HG03469 (cell line): ENCODE measurements around the gene PSD4.

Source experiments
- ATAC-seq: cut with Tn5 transposase; IDR thresholded peaks from one replicate; pipeline ENCODE4 v1.9.1; 2021; ENCODE audit warnings: mild to moderate bottlenecking, moderate library complexity, moderate number of reproducible peaks; ENCODE audit not compliant: unreplicated experiment

The PSD4 gene

DNA sequence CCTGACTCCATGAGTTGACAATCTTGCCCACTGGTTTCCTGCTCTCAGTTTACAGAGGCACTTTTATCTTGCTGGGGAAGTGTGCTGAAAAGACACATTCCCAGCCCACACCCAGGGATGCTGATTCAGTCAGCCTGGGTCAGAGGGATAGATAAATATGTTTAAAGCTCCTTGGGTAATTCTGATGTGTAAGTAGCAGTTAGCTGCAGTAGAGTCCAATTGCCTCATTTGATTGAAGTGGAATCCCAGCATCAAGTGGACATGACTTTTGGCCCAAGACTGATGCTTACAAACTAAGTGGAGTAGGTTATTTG is 29.4 kb downstream of the PSD4 start:
- no peak for ATAC-seq

DNA sequence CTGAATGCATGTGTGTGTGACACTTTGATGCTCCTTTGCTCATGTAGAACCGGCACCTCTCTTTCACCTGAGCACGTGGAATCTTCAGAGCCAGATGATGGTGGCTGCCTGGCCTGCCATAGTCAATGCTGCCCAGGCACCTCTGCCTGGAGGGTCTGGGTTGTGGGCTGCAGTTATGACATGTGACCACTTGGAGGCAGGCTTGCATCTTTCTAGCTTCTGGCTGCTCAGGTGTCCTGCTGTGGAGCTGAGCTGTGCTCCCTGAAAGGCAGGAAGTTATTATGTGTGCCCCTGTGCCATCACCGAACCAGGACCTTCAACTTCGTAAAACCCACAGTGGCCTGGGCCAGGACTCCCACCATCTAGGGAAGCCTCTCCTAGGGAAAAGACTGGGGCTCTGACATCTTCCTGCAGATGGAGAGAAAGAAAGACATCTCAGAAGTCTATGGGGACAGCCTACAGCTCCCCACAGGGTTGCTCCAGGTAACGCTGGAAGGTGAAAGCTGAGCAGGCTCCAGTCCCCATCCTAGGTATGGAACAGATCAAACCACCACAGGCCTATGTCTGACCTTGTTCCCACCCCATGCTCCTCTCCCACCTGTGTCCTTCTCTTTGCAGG is 30.2 kb downstream of the PSD4 start:
- peak; percentile 60 for ATAC-seq

DNA sequence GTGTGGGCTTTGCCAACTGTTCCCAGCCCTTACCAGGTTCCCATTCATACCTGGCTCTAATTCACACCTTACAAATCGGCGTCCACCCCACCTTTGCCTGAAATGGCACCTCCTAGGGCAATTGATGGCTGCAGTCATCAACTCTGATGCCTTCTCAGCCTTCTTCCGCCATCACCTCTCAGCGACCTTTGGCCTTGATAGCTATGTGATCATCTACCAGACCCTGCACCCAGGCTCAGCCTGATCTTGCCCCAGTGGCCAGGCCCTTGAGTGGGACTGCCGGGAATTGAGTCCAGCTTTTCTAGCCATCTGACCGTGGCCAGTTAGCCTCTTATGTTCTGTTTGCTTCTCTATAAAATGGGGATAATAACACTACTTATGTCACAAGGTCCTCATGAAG is 32.5 kb downstream of the PSD4 start:
- ATAC-seq, result no peak

DNA sequence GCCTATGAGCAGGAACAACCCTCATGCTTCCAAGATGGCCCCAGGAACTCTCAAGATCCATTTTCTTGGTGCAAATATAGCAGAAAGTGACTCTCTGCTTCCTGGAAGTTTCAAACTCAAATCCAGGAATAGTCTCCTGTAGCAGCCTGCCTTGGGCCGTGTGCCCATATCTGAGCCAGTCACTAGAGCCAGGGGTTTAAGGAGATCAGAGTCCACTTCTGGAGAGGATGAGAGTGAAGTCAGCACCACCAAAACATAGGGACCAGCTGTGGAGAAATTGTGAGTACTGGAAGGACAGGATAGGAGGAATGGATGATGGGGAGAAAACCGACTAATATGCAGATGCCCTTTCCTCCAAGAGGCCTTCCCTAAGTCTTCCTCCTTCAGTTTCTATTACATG is 33.2 kb downstream of the PSD4 start:
- ATAC-seq, result no peak

DNA sequence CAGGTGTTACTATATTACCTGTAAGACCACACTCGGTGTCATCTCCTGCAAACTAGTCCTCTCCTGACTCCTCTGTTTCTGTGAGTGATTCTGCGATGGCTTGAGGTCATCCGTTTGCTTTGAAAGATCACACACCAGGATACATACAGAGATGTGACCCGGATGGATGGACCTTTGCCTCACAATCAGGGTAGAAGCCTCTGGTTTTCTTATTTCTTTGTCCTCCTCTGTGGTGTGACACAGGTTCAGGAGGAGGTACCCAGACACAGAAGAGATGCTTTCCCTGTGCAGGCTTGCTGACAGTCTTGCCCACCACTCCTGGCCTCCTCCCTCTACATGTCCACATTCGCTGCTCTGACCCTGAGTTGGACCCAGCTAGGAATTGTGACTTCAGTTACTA is 34.6 kb downstream of the PSD4 start:
- no peak for ATAC-seq

DNA sequence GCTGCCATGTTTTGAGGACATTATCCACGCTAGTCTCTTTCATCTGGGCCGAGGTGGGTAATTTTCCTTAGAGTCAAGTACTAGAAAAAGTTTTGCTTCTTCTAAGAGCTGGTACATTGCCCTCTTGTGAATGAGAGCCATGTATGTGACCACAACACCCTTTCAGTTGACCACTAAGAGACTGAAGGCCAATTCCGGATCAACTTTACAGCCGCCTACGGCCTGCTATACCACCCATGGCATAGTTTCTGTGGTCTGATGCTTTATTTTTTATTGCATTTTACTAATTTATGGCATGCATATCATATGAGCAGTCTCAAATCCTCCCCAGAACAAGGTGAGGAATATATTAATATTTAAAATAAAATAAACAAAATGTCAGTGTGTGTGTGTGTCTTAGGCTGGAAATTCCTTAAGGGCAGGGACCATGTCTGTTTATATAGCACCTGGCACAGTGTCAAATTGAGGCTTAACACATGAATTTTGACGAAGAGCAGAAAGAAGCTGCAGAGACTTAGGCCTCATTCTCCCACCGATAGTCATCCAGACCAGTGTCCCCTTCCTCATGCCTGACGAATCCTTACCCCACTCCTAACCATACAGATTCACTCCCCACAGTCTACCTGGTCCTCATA is 35.4 kb downstream of the PSD4 start:
- no peak for ATAC-seq

DNA sequence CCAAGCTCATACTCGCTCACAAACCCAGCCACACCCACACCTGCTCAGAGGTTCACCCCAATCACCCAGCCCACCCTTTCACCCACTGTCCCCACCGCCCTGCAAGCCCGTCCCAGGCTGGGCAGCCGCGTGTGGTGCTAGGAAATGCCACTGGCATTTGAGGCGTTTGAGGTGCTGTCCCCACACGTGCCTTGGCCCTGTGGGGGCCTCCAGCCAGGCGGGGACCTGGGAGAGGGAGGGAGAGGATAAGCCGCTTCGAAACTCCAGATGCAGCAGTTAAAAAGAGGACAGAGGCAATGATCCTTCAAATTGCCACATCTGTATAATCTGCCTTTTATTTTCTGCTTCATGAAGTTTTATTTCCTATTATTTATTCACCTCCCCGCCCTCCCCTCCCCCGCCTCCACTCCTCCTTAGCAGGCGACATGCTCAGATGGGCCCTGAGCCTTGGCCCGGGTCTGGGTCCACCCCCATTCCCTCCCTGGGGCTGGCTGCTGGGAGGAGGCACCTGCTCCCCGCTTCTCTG is 35.9 kb downstream of the PSD4 start:
- ATAC-seq, result no peak

DNA sequence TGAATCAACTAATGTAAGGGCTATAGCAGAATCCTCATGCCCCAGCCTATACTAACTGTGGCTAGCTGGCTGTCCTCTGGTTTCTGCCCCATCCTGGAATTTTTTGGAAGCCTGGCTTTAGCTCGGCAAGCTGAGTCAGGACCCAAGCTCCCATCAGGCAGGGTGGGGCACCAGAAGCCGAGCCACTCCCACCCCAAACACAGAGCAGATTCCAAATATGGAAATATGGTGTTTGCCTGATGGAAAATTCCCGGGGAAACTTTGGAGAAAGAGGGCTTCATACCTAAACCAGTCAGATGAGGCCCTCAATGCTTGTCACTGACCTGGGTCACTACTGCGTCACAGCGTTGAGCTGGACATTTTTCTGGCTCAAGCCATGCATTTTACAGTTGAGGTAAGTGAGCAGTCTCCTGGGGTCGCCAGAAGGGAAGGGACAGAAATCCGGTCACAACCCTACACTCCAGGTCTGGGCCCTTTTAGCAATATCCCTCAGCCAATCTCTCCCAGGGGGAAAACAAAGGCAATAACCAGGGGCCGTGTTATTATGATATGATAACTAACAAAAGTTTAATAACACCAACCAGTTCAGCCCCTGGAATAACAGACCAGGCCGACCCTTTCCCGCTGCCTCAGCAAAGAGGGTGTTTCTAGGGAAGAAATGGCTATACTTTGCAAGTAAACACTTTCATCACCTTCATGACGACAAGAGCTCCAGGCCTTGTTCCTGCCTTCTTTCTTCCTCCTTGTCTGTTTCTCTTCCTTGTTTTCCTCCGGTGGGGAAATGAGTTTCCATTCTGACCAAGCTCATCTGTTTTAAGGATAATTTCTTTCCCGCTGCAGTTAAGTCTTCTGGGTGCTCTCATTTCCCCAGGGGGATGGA is 37.7 kb downstream of the PSD4 start:
- no peak for ATAC-seq

DNA sequence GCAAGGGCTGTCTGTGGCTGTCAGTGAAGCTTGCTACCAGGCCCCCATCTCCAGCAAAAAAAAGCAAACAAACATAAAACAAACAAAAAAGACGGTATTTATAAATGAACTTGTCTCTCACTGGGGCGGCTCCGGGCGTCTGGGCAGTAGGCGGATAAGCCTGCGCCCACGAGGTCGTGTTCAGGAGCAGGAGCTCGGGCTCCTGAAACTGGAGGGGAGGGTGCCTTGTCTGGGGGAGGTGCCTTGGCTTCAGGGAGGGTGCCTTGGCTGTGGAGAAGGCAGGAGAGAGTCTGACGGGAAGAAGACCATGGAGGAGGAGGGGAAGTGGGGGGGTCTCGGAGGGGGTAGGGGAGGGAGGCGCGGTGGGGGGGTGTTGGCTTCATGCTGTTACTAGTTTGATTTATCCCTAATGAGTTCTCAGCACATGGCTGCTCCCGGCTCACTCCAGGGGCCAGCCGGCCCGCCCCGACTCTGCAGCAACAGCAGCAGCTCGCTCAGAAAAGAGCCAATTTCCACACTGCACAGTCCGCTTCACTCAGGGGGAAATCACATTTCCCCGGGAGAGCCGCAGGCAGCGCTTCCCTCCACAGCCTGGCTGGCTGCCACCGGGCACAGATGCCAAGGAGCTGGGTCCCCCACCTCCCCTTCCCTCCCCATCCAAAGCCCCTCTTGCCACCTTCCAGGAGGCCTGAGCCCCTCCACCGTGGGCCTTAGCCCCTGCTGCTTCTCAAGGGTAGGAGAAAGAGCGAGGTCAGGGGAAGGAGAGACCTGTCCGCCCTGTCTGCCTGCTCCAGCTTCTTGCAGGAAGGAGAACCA is 38.7 kb downstream of the PSD4 start:
- no peak for ATAC-seq

DNA sequence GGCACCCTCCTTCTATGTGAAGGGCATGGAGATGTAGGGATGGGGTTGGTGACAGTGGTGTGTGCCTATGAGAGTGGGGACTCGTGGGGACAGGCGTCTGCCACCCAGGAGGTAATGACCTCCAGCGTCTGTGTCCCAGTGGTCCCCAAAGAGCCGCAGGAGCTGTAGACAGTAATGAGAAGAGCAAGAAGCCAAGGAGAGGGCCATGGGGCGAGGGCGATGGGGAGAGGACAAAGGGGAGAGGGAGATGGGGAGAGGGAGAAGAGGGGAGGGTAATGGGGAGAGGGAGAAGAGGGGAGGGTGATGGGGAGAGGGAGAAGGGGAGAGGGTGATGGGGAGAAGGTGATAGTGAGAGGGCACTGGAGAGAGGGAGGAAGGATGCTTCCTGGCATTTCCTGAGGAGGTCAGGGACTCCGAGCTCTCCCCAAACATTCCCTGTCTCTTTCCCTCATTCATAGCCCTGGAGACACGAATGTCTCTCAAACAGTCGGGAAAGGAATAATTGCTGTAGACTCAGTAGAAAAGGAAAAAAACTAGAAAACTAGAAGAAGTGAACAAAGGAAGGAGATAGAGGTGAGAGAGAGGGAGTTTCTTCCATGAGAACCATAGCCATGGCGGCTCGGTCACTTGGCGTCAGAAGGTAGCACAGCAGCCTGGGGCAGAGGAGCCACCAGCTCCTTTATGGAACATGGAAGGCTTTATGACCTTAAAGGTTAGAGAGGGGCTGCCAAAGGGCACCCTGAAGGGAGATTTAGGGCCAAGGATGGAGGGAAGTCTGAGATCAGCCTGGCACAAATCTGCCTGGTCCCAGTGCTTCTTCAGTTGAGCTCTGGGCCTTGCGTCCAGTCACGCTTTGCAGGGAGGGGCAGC is 39.5 kb downstream of the PSD4 start:
- no peak for ATAC-seq

DNA sequence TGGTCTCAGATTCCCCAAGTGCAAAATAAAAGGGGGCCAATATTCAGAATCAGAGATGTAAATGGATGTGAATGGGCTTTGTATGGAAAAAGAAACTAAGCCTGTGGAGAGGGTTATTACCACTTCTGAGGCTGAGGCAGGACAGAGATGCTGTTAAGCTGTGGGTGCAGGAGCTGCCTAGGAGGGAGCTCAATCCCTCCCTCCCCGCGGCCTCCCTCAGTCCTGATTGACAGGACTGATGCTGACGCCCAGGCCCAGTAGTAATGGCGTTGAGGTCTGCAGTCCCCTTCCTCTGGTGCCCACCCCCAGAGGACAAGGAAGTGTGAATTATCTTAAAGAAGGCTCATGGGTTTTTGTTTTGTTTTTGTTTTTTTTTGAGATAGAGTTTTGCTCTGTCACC is 40.4 kb downstream of the PSD4 start:
- no peak for ATAC-seq

DNA sequence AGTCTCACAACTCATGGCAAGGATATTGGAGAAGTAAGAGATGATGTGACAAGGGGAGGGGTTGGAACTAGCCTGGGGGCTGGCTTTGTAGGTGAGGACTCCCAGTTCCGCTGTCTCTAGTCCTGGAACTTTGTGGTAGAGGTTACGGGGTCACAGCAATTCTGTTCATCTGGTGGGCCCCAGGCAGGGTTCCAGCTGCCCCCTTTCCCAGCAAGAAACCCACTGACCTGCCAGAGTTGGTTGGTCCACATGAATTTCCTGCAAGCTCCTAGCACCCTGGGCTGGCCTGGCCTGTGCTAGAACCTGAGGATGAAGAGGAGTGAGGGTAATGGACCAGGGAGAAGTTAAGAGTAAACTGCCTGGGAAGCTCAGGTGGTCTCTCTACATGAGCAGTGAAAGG is 41.3 kb downstream of the PSD4 start:
- no peak for ATAC-seq

DNA sequence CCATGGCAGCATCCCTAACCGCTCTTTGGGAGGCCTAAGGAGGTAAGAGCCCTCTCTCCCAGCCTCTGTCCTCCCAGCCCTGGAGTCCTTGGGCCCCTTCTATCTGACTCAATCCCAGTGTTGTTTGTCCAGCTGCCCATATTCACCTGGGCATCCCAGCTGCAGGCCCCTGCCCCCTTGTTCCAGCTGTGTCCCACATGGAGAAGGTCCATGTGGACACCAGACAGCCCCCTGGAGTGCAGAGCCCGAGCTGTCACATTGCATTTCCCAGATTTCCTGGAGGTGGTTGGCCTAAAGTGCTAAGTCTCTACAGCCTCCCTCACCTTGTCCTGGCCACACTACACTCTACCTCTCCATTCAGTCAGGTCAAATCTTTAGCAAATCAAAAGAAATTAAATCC is 42.5 kb downstream of the PSD4 start:
- no peak for ATAC-seq

DNA sequence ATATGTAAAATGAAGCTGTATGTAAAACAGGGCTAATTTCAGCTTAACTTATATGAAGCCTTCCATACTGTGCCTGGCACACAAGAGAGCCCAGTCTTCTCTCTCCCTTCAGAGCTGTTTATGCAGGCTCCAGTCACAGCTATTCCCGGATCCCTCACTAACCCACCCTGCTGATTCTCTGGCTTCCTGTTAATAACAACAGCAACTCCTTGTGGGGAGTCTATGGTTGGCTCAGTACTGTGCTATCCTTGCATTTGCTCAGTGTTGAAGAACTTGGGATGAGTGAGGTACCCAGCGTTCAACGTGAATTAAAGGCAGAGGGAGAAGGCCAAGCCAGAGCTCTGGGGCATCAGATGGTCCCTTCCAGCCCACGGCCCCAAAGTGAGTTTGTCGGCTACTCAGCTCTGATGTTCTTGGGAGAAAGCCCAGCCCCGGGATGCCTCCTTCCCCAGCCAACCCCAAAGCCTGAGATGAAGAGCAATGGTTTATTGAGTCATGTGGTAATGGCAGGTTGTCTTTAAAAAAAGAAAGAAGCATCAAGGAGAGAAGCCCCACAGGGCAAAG is 43.2 kb downstream of the PSD4 start:
- ATAC-seq, result no peak

DNA sequence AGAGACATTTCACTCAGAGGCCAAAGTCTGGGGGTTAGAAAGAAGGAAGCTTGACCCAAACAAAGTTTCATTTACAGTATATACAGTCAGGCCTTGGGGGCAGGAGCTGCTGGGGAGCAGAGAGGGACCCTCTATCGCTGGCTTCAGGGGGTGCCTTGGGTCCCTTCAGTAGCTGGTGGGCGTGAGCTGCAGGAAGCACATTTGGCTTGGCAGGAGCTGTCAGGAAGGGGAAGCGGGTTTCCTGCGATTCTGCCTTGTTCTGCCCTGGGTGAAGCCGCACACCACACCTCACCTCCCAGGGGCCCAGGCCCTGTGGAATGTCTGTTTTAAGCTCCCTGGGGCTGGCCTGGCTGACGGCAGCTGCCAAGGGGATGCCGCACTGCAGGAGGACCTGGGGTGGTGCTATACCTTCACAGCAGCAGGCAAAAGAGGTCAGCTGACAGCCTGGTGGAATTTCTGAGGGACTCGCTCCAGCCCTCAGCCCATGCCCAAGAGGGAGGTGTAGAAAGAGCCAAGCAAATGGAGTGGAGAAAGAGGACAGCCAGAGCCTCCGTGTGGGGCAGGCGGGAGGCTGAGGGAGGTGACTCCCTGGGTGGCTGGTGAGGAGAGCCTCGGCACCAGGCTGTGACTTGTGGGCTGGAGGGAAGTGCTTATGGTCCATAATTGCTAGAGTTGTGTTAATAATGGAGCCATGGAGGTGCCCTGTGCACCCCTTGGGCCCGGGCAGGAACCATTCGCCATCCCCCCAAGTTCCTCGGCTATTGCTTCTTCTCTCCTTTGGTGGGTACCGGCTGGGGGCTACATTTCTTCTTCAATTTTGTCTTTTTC is 43.9 kb downstream of the PSD4 start:
- no peak for ATAC-seq

DNA sequence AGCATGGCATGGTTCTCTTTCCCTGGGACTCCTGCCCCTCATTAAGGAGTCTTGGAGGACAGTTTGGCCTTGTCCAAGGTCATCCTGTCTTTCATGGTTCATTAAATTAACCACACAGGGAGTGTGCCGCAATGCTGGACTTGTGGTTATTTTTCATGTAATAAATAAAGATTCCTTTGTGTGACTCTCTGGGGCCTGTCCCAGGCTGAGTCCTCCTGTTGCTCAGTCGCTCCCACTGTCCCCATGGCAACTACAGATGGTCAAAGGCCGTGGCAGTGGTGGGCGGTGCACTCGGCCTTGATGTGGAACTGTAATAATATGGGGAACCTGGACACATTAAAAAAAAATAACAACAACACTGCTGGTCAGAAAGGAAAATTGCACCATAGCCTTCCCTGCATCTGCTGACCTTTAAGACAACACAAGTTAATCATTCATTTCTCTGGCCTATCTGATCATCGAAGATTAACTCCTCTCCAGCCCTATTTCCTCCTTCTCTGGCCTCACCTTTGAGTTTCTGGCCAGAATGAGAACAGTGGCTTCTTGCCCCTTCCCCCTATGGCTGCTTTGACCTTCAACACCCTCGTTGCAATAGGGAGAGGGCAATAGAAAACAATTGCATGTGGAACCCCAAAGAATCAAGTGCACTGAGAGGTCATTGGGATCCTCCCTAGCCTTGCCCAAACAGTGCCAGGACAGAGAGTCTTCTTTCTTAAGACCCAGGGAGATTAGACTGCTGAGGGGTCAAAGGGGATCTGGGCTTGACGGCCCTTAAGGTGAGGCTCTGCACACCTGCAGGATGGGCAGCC is 44.7 kb downstream of the PSD4 start:
- ATAC-seq, result no peak

DNA sequence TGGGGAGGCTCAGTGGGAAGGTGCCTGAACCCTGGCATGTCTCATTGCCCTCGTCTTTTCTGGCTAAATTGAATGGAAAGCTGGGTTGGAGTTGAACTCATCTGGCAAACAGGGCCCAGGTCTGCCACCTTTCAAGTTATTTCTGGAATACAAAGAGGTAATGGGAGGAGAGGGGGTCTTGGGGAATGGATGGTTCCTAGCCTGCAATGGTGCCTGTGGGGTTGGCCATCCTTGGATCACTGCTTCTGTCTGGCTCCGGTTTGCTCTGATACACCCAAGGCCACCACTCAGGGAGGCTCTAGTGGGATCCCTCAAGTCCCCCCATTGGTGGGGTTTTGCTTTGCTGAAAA is 45.3 kb downstream of the PSD4 start:
- no peak for ATAC-seq

DNA sequence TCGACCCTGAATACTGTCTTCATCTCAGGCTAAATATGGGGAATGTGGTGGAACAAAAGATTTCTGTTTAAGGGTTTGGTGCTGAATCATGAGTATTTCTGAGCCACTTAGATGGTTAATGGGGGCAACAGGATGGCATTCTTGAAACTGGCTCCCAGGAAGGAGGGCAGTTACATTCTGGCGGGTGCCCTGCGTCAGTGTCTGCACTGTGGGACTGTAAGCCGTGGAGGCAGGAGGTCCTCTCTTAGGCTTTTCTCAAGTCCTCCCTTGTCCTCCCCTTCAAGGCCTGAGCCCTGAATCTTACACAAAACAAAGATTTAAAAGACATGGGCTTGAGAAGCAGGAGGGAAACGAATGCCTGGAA is 45.7 kb downstream of the PSD4 start:
- no peak for ATAC-seq
